ENCODE measurements around the gene ENTHD1. TPM values are rescaled to one million over a fixed set of nuclear protein-coding genes. Genes with fewer than 3 reads are reported as not detected.
"Not testable (repeated sequence)": the region's sequence is repeated elsewhere in the genome, so short reads cannot be mapped to it uniquely, and the experiment has no call there.

Gene ENTHD1
- total RNA-seq, 4 donors from 2014 or later, result 0.42 to 3.3 (median 1.8) TPM

- Histone ChIP-seq H3K4me1 (peaks cover 0 to 5% (median 0%) of the 10 kb centered on the region in 4 donors), H3K27me3 (no peaks in the 10 kb centered on the region), H3K27ac (no peak overlapping the region), H3K4me3 (no peak overlapping the region), H3K9me3 (no peaks in the 10 kb centered on the region), H3K36me3 (no peaks in the 10 kb centered on the region)
- WGBS, 2 donors, result 89 to 90% methylated on average over 6 of the region's 6 CpGs
- no peak for DNase-seq (ENCODE audit: low spot score in 2 of 2)
- no peak for TF ChIP-seq POLR2A (IDR thresholded peaks at IDR 0.05)
- TF ChIP-seq EP300 (IDR thresholded peaks at IDR 0.05), result no peak
- TF ChIP-seq, protein P1, sequence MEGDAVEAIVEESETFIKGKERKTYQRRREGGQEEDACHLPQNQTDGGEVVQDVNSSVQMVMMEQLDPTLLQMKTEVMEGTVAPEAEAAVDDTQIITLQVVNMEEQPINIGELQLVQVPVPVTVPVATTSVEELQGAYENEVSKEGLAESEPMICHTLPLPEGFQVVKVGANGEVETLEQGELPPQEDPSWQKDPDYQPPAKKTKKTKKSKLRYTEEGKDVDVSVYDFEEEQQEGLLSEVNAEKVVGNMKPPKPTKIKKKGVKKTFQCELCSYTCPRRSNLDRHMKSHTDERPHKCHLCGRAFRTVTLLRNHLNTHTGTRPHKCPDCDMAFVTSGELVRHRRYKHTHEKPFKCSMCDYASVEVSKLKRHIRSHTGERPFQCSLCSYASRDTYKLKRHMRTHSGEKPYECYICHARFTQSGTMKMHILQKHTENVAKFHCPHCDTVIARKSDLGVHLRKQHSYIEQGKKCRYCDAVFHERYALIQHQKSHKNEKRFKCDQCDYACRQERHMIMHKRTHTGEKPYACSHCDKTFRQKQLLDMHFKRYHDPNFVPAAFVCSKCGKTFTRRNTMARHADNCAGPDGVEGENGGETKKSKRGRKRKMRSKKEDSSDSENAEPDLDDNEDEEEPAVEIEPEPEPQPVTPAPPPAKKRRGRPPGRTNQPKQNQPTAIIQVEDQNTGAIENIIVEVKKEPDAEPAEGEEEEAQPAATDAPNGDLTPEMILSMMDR (IDR thresholded peaks at IDR 0.05), result no peak
Observed at GRCh38 chr22:39907047-39907446, 13.5 kb upstream of the ENTHD1 start.

DNA sequence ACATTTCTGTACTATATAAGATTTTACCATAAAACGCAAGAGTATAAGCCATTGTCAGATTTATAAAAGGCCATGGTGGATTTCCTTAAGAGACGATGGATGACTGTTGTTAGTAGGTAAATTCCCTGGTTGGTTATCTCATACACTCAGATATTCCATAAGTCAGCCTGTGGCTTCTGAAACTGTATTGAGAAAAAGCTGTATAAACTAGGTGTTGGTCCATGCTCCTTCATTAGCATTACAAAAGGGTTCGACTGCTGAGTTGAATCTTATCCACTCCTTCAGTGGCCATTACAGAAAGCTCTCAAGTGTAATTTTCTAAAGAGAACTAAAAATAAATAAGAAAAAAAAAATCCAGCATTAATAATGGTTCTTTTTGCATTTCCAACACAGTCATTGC lies 12.6 kb upstream of the ENTHD1 start:
- H3K4me1 ChIP-seq, result peaks cover 0 to 5% (median 0%) of the 10 kb centered on the region in 4 donors
- H3K27me3 ChIP-seq, result no peaks in the 10 kb centered on the region
- H3K36me3 ChIP-seq, result no peaks in the 10 kb centered on the region
- TF ChIP-seq EP300 (IDR thresholded peaks at IDR 0.05) (no peak), POLR2A (IDR thresholded peaks at IDR 0.05) (no peak)
- no peaks in the 10 kb centered on the region for H3K9me3 ChIP-seq
- DNase-seq (ENCODE audit: low spot score in 2 of 2), result no peak
- H3K27ac ChIP-seq, result no peak overlapping the region
- WGBS, 2 donors, result 72 to 80% methylated on average over 3 of the region's 3 CpGs
- H3K4me3 ChIP-seq, result no peak overlapping the region

DNA sequence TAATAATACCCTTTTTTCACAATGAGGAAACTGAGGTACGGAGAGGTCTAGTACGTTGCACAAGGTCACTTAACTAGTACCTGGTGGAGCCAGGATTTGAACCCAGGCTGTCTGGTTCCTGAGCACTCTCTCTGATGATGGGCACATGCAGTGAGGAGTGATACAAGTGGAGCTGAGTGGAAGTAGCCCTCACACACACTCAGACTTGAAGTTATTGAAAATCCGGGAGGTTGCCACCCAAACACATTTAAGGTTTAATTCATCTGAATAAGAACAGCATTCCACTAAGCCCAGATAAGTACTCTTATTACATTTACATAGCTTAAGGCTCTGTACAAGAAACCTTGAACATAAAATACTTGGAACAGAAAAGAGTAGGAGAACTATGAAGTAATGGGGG lies 12.1 kb upstream of the ENTHD1 start:
- no peak overlapping the region for H3K27ac ChIP-seq
- no peaks in the 10 kb centered on the region for H3K9me3 ChIP-seq
- H3K36me3 ChIP-seq, result no peaks in the 10 kb centered on the region
- 89% methylated on average over 3 of the region's 3 CpGs for WGBS, 2 donors
- no peaks in the 10 kb centered on the region for H3K27me3 ChIP-seq
- DNase-seq (ENCODE audit: low spot score in 2 of 2), result no peak
- peaks cover 0 to 5% (median 0%) of the 10 kb centered on the region in 4 donors for H3K4me1 ChIP-seq
- TF ChIP-seq POLR2A (IDR thresholded peaks at IDR 0.05) (no peak), EP300 (IDR thresholded peaks at IDR 0.05) (no peak)
- TF ChIP-seq, protein P1 (IDR thresholded peaks at IDR 0.05), result no peak
- no peak overlapping the region for H3K4me3 ChIP-seq

- H3K4me3 ChIP-seq, result no peak overlapping the region
- H3K36me3 ChIP-seq, result no peaks in the 10 kb centered on the region
- H3K4me1 ChIP-seq, result peaks cover 0 to 5% (median 2%) of the 10 kb centered on the region in 4 donors
- DNase-seq (ENCODE audit: low spot score in 2 of 2), result no peak
- no peak for TF ChIP-seq EP300 (IDR thresholded peaks at IDR 0.05)
- TF ChIP-seq, protein P1 (IDR thresholded peaks at IDR 0.05), result no peak
- no peak for TF ChIP-seq POLR2A (IDR thresholded peaks at IDR 0.05)
- H3K27ac ChIP-seq, result peak overlapping the region in 1 of 4 donors; percentile 16
- no peaks in the 10 kb centered on the region for H3K9me3 ChIP-seq
- 90 to 94% methylated on average over 4 of the region's 4 CpGs for WGBS, 2 donors
- no peaks in the 10 kb centered on the region for H3K27me3 ChIP-seq
Observed at GRCh38 chr22:39904862-39905261, 11.3 kb upstream of the ENTHD1 start.

DNA sequence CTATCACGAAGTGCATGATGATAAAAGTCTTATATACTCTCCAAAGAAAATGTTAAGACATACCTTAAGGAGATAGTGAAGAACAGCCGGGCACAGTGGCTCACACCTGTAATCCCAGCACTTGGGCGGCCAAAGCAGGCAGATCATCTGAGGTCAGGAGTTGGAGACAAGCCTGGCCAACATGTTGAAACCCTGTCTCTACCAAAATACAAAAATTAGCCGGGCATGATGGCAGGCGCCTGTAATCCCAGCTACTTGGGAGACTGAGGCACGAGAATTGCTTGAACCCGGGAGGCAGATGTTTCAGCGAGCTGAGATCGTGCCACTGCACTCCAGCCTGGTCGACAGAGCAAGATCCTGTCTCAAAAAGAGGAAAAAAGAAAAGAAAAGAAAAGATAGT lies 10.5 kb upstream of the ENTHD1 start:
- not testable (repeated sequence) for DNase-seq (ENCODE audit: low spot score in 2 of 2); H3K27me3 ChIP-seq; H3K4me3 ChIP-seq; H3K36me3 ChIP-seq; H3K9me3 ChIP-seq
- peaks cover 0 to 10% (median 6%) of the 10 kb centered on the region in 4 donors for H3K4me1 ChIP-seq
- WGBS, 2 donors, result 93 to 95% methylated on average over 10 of the region's 10 CpGs
- H3K27ac ChIP-seq, result peak overlapping the region in 1 of 4 donors; percentile 16

- H3K27ac ChIP-seq, result peak overlapping the region in 1 of 4 donors; percentile 13
Observed at GRCh38 chr22:39901565-39902146, 8.1 kb upstream of the ENTHD1 start.

More at GRCh38 chr22:39901565-39902146, 8.1 kb upstream of the ENTHD1 start:
- Histone ChIP-seq H3K9me3 (no peaks in the 10 kb centered on the region), H3K27me3 (no peaks in the 10 kb centered on the region), H3K36me3 (no peaks in the 10 kb centered on the region), H3K4me1 (peaks cover 0 to 13% (median 5%) of the 10 kb centered on the region in 4 donors), H3K4me3 (peak overlapping the region in 1 of 4 donors; percentile 7)
- WGBS, 2 donors, result 87 to 89% methylated on average over 8 of the region's 8 CpGs
- TF ChIP-seq EP300 (IDR thresholded peaks at IDR 0.05) (no peak), POLR2A (IDR thresholded peaks at IDR 0.05) (no peak)
- TF ChIP-seq, protein P1 (IDR thresholded peaks at IDR 0.05), result no peak
- no peak for DNase-seq (ENCODE audit: low spot score in 2 of 2)

Data from tibial nerve (tissue), 4 donors.